Measurements from ENCODE around the gene MEF2A.

- TF ChIP-seq TSHZ2 (CRISPR knock-in tag; IDR thresholded peaks at IDR 0.05) (no peak), PATZ1 (CRISPR knock-in tag; IDR thresholded peaks at IDR 0.05; ENCODE audit: borderline replicate concordance) (no peak), ZC3H10 (CRISPR knock-in tag; IDR thresholded peaks at IDR 0.05) (no peak), ESRRG (CRISPR knock-in tag; IDR thresholded peaks at IDR 0.05) (no peak), GLIS3 (CRISPR knock-in tag; IDR thresholded peaks at IDR 0.05) (no peak)
These were observed 14.3 kb downstream of the MEF2A start for GRCh38 chr15:99580076-99580475.
